H9 (cell line): Measurements from ENCODE around the gene UBAC2. TPM values are rescaled to one million over a fixed set of nuclear protein-coding genes. Genes with fewer than 3 reads are reported as not detected.

Experiments
- DNase-seq: peaks from one replicate; pipeline ENCODE4 v3.0.0-alpha.2; 2017
- H2AFZ ChIP-seq: one replicate; pipeline ENCODE4 v1.6.1; 2013; ENCODE audit warnings: mild to moderate bottlenecking, low read length, control low read depth, moderate library complexity
- H2AK5ac ChIP-seq: 2 replicates; pipeline ENCODE4 v1.6.1; 2013; ENCODE audit warnings: low read length, control low read depth, mixed read lengths; ENCODE audit not compliant: insufficient read length
- H2BK120ac ChIP-seq: one replicate; pipeline ENCODE4 v1.6.1; 2013; ENCODE audit warnings: low read depth, mild to moderate bottlenecking, low read length, control low read depth, inconsistent platforms; ENCODE audit not compliant: poor library complexity, severe bottlenecking
- H2BK12ac ChIP-seq: 2 replicates; pipeline ENCODE4 v1.6.1; 2013; ENCODE audit warnings: low read length, control low read depth, mixed read lengths, low read depth; ENCODE audit not compliant: insufficient read length
- H2BK15ac ChIP-seq: 2 replicates; pipeline ENCODE4 v1.6.1; 2013; ENCODE audit warnings: low read depth, low read length, control low read depth
- H2BK20ac ChIP-seq: one replicate; pipeline ENCODE4 v1.6.1; 2013; ENCODE audit warnings: low read depth, mild to moderate bottlenecking, low read length, control low read depth, inconsistent platforms; ENCODE audit not compliant: poor library complexity, severe bottlenecking
- H2BK5ac ChIP-seq: 2 replicates; pipeline ENCODE4 v1.6.1; 2013; ENCODE audit warnings: low read length, control low read depth, mixed read lengths; ENCODE audit not compliant: insufficient read length
- H3K14ac ChIP-seq: 2 replicates; pipeline ENCODE4 v1.6.1; 2013; ENCODE audit warnings: low read length, control low read depth; ENCODE audit not compliant: insufficient read depth
- H3K18ac ChIP-seq: 2 replicates; pipeline ENCODE4 v1.6.1; 2013; ENCODE audit warnings: low read depth, mild to moderate bottlenecking, mixed read lengths, low read length, control low read depth; ENCODE audit not compliant: insufficient read length
- H3K23ac ChIP-seq: 2 replicates; pipeline ENCODE4 v1.6.1; 2013; ENCODE audit warnings: low read length, control low read depth, mixed read lengths, low read depth; ENCODE audit not compliant: insufficient read length
- H3K23me2 ChIP-seq: 2 replicates; pipeline ENCODE4 v1.6.1; 2013; ENCODE audit warnings: low read depth, mild to moderate bottlenecking, mixed read lengths, low read length, control low read depth; ENCODE audit not compliant: insufficient read length, poor library complexity, severe bottlenecking
- H3K27ac ChIP-seq: 2 replicates; pipeline ENCODE4 v1.5.1; 2013; ENCODE audit warnings: low read length, control low read depth, mixed read lengths, low read depth; ENCODE audit not compliant: insufficient read length
- H3K27me3 ChIP-seq: 2 replicates; pipeline ENCODE4 v1.6.1; 2013; ENCODE audit warnings: low read length, control low read depth, inconsistent platforms; ENCODE audit not compliant: insufficient read depth
- H3K4ac ChIP-seq: 2 replicates; pipeline ENCODE4 v1.6.1; 2013; ENCODE audit warnings: low read depth, mild to moderate bottlenecking, control low read depth, inconsistent platforms, low read length, moderate library complexity
- H3K4me1 ChIP-seq: 2 replicates; pipeline ENCODE4 v1.6.1; 2013; ENCODE audit warnings: low read length, control low read depth, inconsistent platforms; ENCODE audit not compliant: insufficient read depth
- H3K4me2 ChIP-seq: 2 replicates; pipeline ENCODE4 v1.6.1; 2013; ENCODE audit warnings: low read length, control low read depth, mixed read lengths; ENCODE audit not compliant: insufficient read length, insufficient read depth
- H3K56ac ChIP-seq: 2 replicates; pipeline ENCODE4 v1.6.1; 2013; ENCODE audit warnings: low read depth, mild to moderate bottlenecking, mixed read lengths, low read length, control low read depth; ENCODE audit not compliant: insufficient read length
- H3K79me1 ChIP-seq: 2 replicates; pipeline ENCODE4 v1.6.1; 2013; ENCODE audit warnings: low read depth, mild to moderate bottlenecking, moderate library complexity, low read length, control low read depth, inconsistent platforms; ENCODE audit not compliant: insufficient read depth, poor library complexity, severe bottlenecking
- H3K79me2 ChIP-seq: 2 replicates; pipeline ENCODE4 v1.6.1; 2013; ENCODE audit warnings: low read length, control low read depth, inconsistent platforms; ENCODE audit not compliant: insufficient read depth
- H3K9ac ChIP-seq: 2 replicates; pipeline ENCODE4 v1.6.1; 2013; ENCODE audit warnings: low read length, control low read depth, mixed read lengths; ENCODE audit not compliant: insufficient read length; ENCODE audit errors: extremely low read depth
- H3K9me3 ChIP-seq: one replicate; pipeline ENCODE4 v1.6.1; 2013; ENCODE audit warnings: low read depth, low read length, inconsistent platforms; ENCODE audit not compliant: control insufficient read depth
- H3T11ph ChIP-seq: one replicate; pipeline ENCODE4 v1.6.1; 2013; ENCODE audit warnings: mild to moderate bottlenecking, low read length, control low read depth, inconsistent platforms
- H4K20me1 ChIP-seq: one replicate; pipeline ENCODE4 v1.6.1; 2013; ENCODE audit not compliant: control insufficient read depth, insufficient read length, insufficient read depth
- H4K5ac ChIP-seq: 2 replicates; pipeline ENCODE4 v1.6.1; 2013; ENCODE audit warnings: low read depth, mild to moderate bottlenecking, mixed read lengths, low read length, control low read depth; ENCODE audit not compliant: insufficient read length
- H4K8ac ChIP-seq: replicated peaks from 2 replicates; pipeline ENCODE4 v1.6.1; 2013; ENCODE audit warnings: low read length, control low read depth, mixed read lengths, low read depth; ENCODE audit not compliant: insufficient read length
- H4K91ac ChIP-seq: 2 replicates; pipeline ENCODE4 v1.6.1; 2013; ENCODE audit warnings: low read depth, mild to moderate bottlenecking, moderate library complexity, mixed read lengths, low read length, control low read depth; ENCODE audit not compliant: insufficient read length
- H3K27ac Mint-ChIP-seq, 3 experiments: 2 replicates in 2 of 3; 3 replicates in 1 of 3; pipeline ENCODE4 v1.8.0; 2020 to 2021; ENCODE audit warnings: mixed read lengths in 3 of 3, mild to moderate bottlenecking in 1 of 3, moderate library complexity in 1 of 3
- H3K27me3 Mint-ChIP-seq: 2 replicates; pipeline ENCODE4 v1.8.0; 2021; ENCODE audit warnings: low read depth, mild to moderate bottlenecking, moderate library complexity, mixed read lengths
- H3K36me3 Mint-ChIP-seq, 3 experiments: 2 replicates in 2 of 3; 3 replicates in 1 of 3; pipeline ENCODE4 v1.8.0; 2020 to 2021; ENCODE audit warnings: low read depth in 3 of 3, mixed read lengths in 3 of 3; ENCODE audit not compliant: insufficient read depth in 1 of 3
- H3K4me1 Mint-ChIP-seq, 2 experiments: 2 replicates each; pipeline ENCODE4 v1.8.0; 2020; ENCODE audit warnings: mixed read lengths in 2 of 2
- H3K4me3 Mint-ChIP-seq, 2 experiments: 2 replicates in 1 of 2; 3 replicates in 1 of 2; pipeline ENCODE4 v1.8.0; 2020 to 2021; ENCODE audit warnings: mild to moderate bottlenecking in 2 of 2, mixed read lengths in 2 of 2, moderate library complexity in 1 of 2
- H3K9me3 Mint-ChIP-seq, 2 experiments: 2 replicates in 1 of 2; 3 replicates in 1 of 2; pipeline ENCODE4 v1.8.0; 2020; ENCODE audit warnings: mild to moderate bottlenecking in 2 of 2, mixed read lengths in 2 of 2, moderate library complexity in 1 of 2
- CTCF ChIP-seq: fragments of 200-600 bp; sonication (generic); conservative IDR thresholded peaks from 3 replicates; pipeline ENCODE4 v1.8.0; 2021; ENCODE audit warnings: antibody characterized with exemption, mild to moderate bottlenecking
- WGBS: extraction: QIAGEN DNeasy Blood & Tissue Kit; methylation state at CpG from one replicate; pipeline ENCODE4 v1.1.7; 2013; ENCODE audit warnings: missing lambda C conversion rate, low lambda C conversion rate, mixed read lengths; ENCODE audit not compliant: insufficient read length; ENCODE audit errors: extremely low coverage; 5-methylcytosine and 5-hydroxymethylcytosine counted together
- total RNA-seq: library from RNA; stranded (reverse); gene quantifications from 2 replicates; pipeline ENCODE4 v1.2.1, GENCODE V29; 2021

The UBAC2 gene
- total RNA-seq, 1 experiment from 2014 or later, result 52.3 TPM

DNA sequence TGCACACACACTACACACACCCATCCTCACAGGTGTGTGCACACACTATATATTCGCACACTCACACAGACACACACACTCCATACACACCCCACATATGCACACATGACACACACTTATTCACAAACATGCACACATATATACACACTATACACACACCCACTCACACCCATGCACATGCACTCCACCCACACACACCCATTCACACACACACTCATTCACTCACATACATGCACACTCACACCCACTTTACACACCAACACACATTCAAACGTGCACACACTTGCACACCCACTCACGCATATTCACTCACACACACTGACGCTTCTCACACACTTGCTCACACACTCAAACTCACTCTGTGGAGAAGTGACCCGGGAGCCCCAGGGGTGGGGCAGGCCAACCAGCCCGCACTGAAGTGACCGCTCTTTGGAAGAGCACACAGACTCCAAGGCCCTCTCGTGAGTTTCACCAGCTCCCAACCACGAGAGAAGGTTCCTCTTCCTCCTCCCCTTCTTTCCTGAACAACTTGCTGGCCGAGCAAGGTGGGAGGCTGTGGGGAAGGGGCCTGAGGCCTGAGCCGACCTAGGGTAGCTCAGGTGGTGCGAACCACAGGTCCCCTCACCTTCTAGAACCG lies 214.5 kb downstream of the UBAC2 start:
- Mint-ChIP-seq H3K9me3 (peaks cover 3 to 6% of the 10 kb centered on the region in 2 experiments; a peak in 2 of 5 replicates), H3K4me3 (no peak overlapping the region), H3K4me1 (peaks cover 18 to 30% of the 10 kb centered on the region in 2 experiments), H3K36me3 (no peaks in the 10 kb centered on the region; a peak in 2 of 7 replicates), H3K27ac (no peak overlapping the region), H3K27me3 (peaks cover 20% of the 10 kb centered on the region)
- 100% methylated on average over 3 of the region's 13 CpGs for WGBS
- Histone ChIP-seq H3K27ac (no peak overlapping the region), H2BK12ac (no peak overlapping the region), H3K4me2 (no peak overlapping the region), H3K9ac (no peak overlapping the region), H3K27me3 (no peaks in the 10 kb centered on the region), H3K14ac (no peak overlapping the region), H2AFZ (no peak overlapping the region), H2BK15ac (no peak overlapping the region), H3K79me1 (no peaks in the 10 kb centered on the region), H4K5ac (no peak overlapping the region), H2AK5ac (no peak overlapping the region), H2BK5ac (no peak overlapping the region), H2BK20ac (no peak overlapping the region), H3K23me2 (no peaks in the 10 kb centered on the region), H3K9me3 (no peaks in the 10 kb centered on the region), H3K4me1 (peaks cover 3% of the 10 kb centered on the region; the same call in 1 of the 2 replicates), H3T11ph (no peak overlapping the region), H4K20me1 (no peaks in the 10 kb centered on the region), H2BK120ac (no peak overlapping the region), H3K56ac (no peak overlapping the region), H3K4ac (no peak overlapping the region), H4K91ac (no peak overlapping the region), H3K18ac (no peak overlapping the region), H4K8ac (peak overlapping the region; percentile 1), H3K79me2 (no peaks in the 10 kb centered on the region), H3K23ac (no peak overlapping the region)
- TF ChIP-seq CTCF, result no peak
- no peak for DNase-seq
